Left forelimb (tissue), 1 donor: ENCODE measurements around the gene BACE2.
"Not testable (repeated sequence)": the region's sequence is repeated elsewhere in the genome, so short reads cannot be mapped to it uniquely, and the experiment has no call there.

ENCODE experiments used
- DNase-seq: peaks from one replicate; pipeline ENCODE4 v3.0.0-alpha.2; 2018; ENCODE audit warnings: low spot score

Gene BACE2

GRCh38 chr21:41280115-41280919, 112.4 kb downstream of the BACE2 start:
- no peak for DNase-seq

- no peak for DNase-seq
These were observed 114.5 kb downstream of the BACE2 start for GRCh38 chr21:41282412-41282811.

- DNase-seq = no peak
These were observed 115.4 kb downstream of the BACE2 start for GRCh38 chr21:41283211-41283818.

GRCh38 chr21:41289431-41289830, 121.5 kb downstream of the BACE2 start:
- no peak for DNase-seq

- DNase-seq = no peak
These were observed 122.3 kb downstream of the BACE2 start for GRCh38 chr21:41290106-41290799.

- no peak for DNase-seq
These were observed 126.7 kb downstream of the BACE2 start for GRCh38 chr21:41294548-41295231.

GRCh38 chr21:41295721-41296254, 127.8 kb downstream of the BACE2 start:
- no peak for DNase-seq

- DNase-seq = no peak
These were observed 135.0 kb downstream of the BACE2 start for GRCh38 chr21:41302976-41303375.

GRCh38 chr21:41304068-41304720, 136.2 kb downstream of the BACE2 start:
- no peak for DNase-seq

GRCh38 chr21:41307219-41307618, 139.3 kb downstream of the BACE2 start:
- DNase-seq = no peak

- DNase-seq = not testable (repeated sequence)
These were observed 145.6 kb downstream of the BACE2 start for GRCh38 chr21:41313285-41314164.

GRCh38 chr21:41315726-41316125, 147.8 kb downstream of the BACE2 start:
- no peak for DNase-seq

GRCh38 chr21:41316200-41317062, 148.5 kb downstream of the BACE2 start, which contains the start of gene FAM3B:
TSS of gene FAM3B (plus strand) at chr21:41316801. CDS start at chr21:41316880, 79 bp downstream.
- DNase-seq = no peak

- DNase-seq = no peak
These were observed 149.1 kb downstream of the BACE2 start for GRCh38 chr21:41317063-41317392.

- no peak for DNase-seq
These were observed 149.5 kb downstream of the BACE2 start for GRCh38 chr21:41317458-41317857.

GRCh38 chr21:41318218-41318617, 150.3 kb downstream of the BACE2 start:
- no peak for DNase-seq

GRCh38 chr21:41319273-41319672, 151.3 kb downstream of the BACE2 start:
- DNase-seq = no peak

- no peak for DNase-seq
These were observed 153.4 kb downstream of the BACE2 start for GRCh38 chr21:41321211-41321907.

GRCh38 chr21:41321908-41322495, 154.0 kb downstream of the BACE2 start:
- DNase-seq = no peak
